ENCODE results near the gene ALK.

DNA sequence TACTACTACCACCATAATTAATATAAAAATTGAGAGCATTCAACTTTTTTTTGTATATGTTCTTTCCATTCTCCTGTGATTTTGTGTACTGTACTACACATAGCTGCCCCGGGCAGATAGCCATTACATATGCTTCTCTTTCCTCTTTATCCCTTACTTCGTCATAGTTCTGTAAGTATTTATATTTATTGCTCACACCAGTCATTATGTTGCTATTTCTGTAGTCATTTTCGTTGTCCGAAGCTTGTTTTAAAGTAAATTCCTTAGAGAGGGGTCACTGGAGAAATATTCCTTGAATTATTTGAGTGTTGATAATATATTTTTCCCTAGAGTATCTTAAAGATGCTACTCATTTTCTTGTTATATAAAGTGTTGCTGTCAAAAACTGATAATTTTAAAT is 662.2 kb downstream of the ALK start:
- TF ChIP-seq, protein P1, sequence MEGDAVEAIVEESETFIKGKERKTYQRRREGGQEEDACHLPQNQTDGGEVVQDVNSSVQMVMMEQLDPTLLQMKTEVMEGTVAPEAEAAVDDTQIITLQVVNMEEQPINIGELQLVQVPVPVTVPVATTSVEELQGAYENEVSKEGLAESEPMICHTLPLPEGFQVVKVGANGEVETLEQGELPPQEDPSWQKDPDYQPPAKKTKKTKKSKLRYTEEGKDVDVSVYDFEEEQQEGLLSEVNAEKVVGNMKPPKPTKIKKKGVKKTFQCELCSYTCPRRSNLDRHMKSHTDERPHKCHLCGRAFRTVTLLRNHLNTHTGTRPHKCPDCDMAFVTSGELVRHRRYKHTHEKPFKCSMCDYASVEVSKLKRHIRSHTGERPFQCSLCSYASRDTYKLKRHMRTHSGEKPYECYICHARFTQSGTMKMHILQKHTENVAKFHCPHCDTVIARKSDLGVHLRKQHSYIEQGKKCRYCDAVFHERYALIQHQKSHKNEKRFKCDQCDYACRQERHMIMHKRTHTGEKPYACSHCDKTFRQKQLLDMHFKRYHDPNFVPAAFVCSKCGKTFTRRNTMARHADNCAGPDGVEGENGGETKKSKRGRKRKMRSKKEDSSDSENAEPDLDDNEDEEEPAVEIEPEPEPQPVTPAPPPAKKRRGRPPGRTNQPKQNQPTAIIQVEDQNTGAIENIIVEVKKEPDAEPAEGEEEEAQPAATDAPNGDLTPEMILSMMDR (IDR thresholded peaks at IDR 0.05), result no peak
- TF ChIP-seq POLR2A (IDR thresholded peaks at IDR 0.05), result no peak
